ENCODE results near the gene DPYD. TPM values are rescaled to one million over a fixed set of nuclear protein-coding genes. Genes with fewer than 3 reads are reported as not detected.

The DPYD gene
- total and polyA plus RNA-seq, 9 of the 15 experiments (the other 6 are each of a cell fraction or from before 2014, with no cell fraction given) = 0.03 to 0.25 (median 0.08) TPM; not detected in 2

- H3K4me3 ChIP-seq = no peak overlapping the region
- intact Hi-C loops (cut with micrococcal nuclease) (no loop called here), in situ Hi-C loops (cut with MboI) (no loop called here)
- no peak overlapping the region for H3K4me2 ChIP-seq (ENCODE audit: insufficient read depth, low read length)
- FAIRE-seq (no peak), DNase-seq (ENCODE audit: extremely low read depth in 1 of 4, low spot score in 3 of 4) (no peak), ATAC-seq (no peak)
- BruUV-seq (replicated peaks) = no TSS peak
- H3K9ac ChIP-seq (ENCODE audit: insufficient read depth in 1 of 2, low read depth in 2 of 2, low read length in 2 of 2) = no peak overlapping the region
- H3K4me1 ChIP-seq (replicated peaks in 1 of 2; ENCODE audit: control insufficient read depth in 2 of 2, insufficient read depth in 2 of 2, low read length in 2 of 2) = no peaks in the 10 kb centered on the region
- POLR2A ChIA-PET = no interaction called here
- no peak for TF ChIP-seq ZNF740 (CRISPR knock-in tag; IDR thresholded peaks at IDR 0.05)
- no peak for TF ChIP-seq ZNF740 (tag; IDR thresholded peaks at IDR 0.05)
- no peak for TF ChIP-seq ZBTB9 (CRISPR knock-in tag; IDR thresholded peaks at IDR 0.05)
- no peak for TF ChIP-seq ZNF384 (IDR thresholded peaks at IDR 0.05; ENCODE audit: low read depth, low read length)
- no peak for TF ChIP-seq ZBTB17 (CRISPR knock-in tag; IDR thresholded peaks at IDR 0.05)
- no peak for TF ChIP-seq BRD4 (IDR thresholded peaks at IDR 0.05)
- WGBS (ENCODE audit: insufficient coverage, low coverage, missing lambda C conversion rate) = 0% methylated on average over 3 of the region's 3 CpGs
- no peaks in the 10 kb centered on the region for H3K9me1 ChIP-seq (ENCODE audit: control insufficient read depth, insufficient read depth, low read length)
- no peaks in the 10 kb centered on the region for H3K27me3 ChIP-seq (ENCODE audit: control insufficient read depth in 2 of 2, insufficient read depth in 2 of 2, low read length in 2 of 2)
- no peaks in the 10 kb centered on the region for H3K79me2 ChIP-seq (ENCODE audit: control insufficient read depth, insufficient read depth, low read length)
- H3K36me3 ChIP-seq (ENCODE audit: control insufficient read depth, insufficient read depth, low read length) = no peaks in the 10 kb centered on the region
- CTCF ChIA-PET (ENCODE audit: low intra/inter-chr PET ratio) = no interaction called here
- no peaks in the 10 kb centered on the region for H4K20me1 ChIP-seq (replicated peaks; ENCODE audit: control insufficient read depth, insufficient read depth, low read length)
- peaks cover 3% of the 10 kb centered on the region; the same call in 1 of the 2 replicates for H3K9me3 ChIP-seq (replicated peaks; ENCODE audit: control insufficient read depth, insufficient read depth, low read depth, low read length)
- no peak overlapping the region for H3K27ac ChIP-seq (ENCODE audit: extremely low read depth, low read depth, low read length)
- H2AFZ ChIP-seq (ENCODE audit: low read depth, low read length) = no peak overlapping the region
Observed at GRCh38 chr1:97140611-97141010, 780.2 kb downstream of the DPYD start.
